Fibroblast of mammary gland (primary cell): ENCODE results near the gene TCF25.

Source experiments
- DNase-seq: peaks from one replicate; pipeline ENCODE4 v3.0.0-alpha.2; 2010; ENCODE audit warnings: low read depth
- H3K4me3 ChIP-seq: 2 replicates; pipeline ENCODE4 v1.5.1; 2011; ENCODE audit warnings: low read depth, mild to moderate bottlenecking, low read length, moderate library complexity; ENCODE audit not compliant: control insufficient read depth
- CTCF ChIP-seq: conservative IDR thresholded peaks from 2 replicates; pipeline ENCODE4 v1.5.1; 2011; ENCODE audit warnings: low read depth, low read length, inconsistent platforms; ENCODE audit not compliant: control insufficient read depth, insufficient read depth

TCF25 gene

GRCh38 chr16:89953671-89954406 lies 80.4 kb downstream of the TCF25 start:
- no peak for DNase-seq
- no peak overlapping the region for H3K4me3 ChIP-seq
- no peak for TF ChIP-seq CTCF

- no peak overlapping the region for H3K4me3 ChIP-seq
- DNase-seq, result no peak
- TF ChIP-seq CTCF, result no peak
These were observed 81.1 kb downstream of the TCF25 start for GRCh38 chr16:89954462-89954861.

GRCh38 chr16:89955001-89955685 lies 81.8 kb downstream of the TCF25 start:
- no peak for TF ChIP-seq CTCF
- DNase-seq, result no peak
- H3K4me3 ChIP-seq, result no peak overlapping the region

- no peak overlapping the region for H3K4me3 ChIP-seq
- no peak for TF ChIP-seq CTCF
- no peak for DNase-seq
These were observed 83.3 kb downstream of the TCF25 start for GRCh38 chr16:89956505-89957215.

DNA sequence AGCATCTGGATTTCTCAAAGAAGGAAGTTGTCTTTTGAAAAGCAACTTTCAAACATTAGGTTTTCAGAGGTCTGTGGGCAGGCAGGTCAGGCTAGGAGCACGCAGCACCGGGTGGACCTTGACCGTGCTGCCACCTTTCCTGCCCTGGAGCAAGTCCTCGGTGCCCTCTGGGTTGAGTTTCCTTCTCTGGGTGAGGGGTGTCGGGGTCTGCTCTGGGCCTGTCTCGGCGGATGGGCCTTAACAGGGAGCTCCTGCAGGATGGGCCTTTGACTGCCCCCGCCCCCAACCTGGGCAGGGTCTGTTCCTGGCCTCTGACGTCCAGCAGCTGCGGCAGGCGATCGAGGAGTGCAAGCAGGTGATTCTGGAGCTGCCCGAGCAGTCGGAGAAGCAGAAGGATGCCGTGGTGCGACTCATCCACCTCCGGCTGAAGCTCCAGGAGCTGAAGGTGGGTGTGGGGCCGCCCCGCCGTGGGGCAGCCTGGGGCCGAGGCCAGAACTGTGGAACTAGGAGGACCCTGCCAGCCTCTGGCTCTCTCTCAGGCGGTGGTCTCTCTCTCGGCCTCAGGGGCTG lies 83.9 kb downstream of the TCF25 start:
- H3K4me3 ChIP-seq, result no peak overlapping the region
- DNase-seq, result no peak
- TF ChIP-seq CTCF, result no peak

GRCh38 chr16:89958068-89958467 lies 84.7 kb downstream of the TCF25 start:
- DNase-seq, result peak; percentile 39
- TF ChIP-seq CTCF, result no peak
- H3K4me3 ChIP-seq, result no peak overlapping the region
